NCI-H1436 treated with DMSO at 0.1 percent for 48 hours (cell line): Measurements from ENCODE around the gene ITGA2B.
"Not testable (repeated sequence)": the region's sequence is repeated elsewhere in the genome, so short reads cannot be mapped to it uniquely, and the experiment has no call there.

Source experiments
- DNase-seq: peaks from one replicate; lab custom pipeline; 2025; lab: John Stamatoyannopoulos, UW

The ITGA2B gene

DNA sequence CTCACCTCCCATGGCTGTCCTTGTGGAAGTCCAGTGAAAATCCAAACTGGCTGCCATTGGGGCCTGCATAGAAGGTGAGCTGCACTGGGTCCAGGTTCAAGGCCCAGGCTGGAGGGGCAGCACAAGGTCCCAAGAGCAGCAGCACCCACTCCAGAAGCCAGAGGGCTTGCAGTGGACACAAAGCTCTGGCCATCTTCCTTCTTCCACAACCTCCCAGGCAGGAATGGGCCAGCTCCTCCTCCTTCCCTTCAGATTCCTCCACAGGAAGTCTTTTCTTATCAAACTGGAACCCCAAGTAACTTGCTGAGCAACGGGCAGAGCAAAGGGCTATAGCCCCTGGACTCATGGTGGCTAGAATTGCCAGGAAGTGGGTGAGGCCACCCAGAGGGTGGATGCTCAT is at the start of gene ITGA2B:
Gene ITGA2B (minus strand): TSS at position 369 of the 400 bp plus-strand sequence. CDS start 176 bp downstream, at position 193.
- DNase-seq = no peak

- no peak for DNase-seq
Measured at GRCh38 chr17:44439168-44439567, 49.7 kb upstream of the ITGA2B start.

- no peak for DNase-seq
Measured at GRCh38 chr17:44438636-44439035, 49.2 kb upstream of the ITGA2B start.

DNA sequence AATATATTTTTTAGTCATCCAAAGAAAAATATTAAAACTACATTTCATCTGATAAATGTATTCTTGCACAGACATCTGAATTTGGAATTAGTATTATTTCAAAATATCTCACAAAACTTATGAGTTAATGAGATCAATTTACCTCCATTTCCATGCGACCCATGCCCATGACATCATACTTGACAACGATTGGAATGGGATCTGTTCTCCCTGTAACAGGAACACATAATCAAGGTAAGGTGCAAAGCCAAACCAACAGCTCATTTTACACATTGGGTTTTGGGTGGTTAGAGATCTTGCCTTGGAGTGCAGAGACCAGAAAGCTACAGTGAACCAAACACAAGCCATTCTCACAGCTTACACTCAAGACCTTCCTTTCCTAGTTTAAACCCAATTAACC is 46.9 kb upstream of the ITGA2B start:
- no peak for DNase-seq

DNA sequence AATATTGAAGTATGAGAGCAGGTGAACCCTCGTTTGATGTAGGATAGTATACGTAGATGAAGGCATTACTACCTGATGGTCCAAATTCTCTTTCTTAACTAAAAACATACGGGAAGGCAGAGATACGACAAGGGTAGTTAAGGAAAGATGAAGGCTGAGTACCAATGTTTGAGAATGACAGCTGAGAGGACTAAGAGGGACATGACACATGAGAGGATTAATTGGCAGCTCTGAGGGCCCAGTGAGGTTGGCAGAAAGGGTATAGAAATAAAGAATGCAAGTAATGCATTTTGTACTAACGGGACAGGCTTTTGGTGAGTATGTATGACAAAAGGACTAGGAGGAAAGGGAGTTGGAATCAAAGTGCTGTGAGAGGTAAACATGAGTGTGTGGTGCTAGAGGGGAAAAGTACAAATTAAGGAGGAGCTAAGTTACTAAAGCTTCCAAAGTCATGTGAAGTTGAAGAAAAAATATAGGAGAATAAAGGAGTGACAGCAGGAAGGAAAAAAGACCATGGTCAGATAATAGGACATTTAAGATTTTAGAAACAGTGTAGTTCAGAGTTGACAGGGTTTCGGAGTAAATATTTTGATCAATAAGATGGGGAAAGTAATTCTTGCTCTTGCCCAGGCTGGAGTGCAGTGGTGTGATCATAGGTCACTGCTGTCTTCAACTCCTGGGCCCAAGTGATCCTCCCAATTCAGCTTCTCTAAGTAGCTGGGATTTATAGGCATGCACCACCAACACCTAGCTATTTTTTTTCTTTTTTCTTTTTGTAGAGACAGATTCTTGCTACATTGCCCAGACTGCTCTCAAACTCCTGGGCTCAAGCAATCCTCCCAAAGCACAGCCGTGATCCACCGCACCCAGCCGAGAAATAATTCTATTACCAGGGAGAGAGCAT is 43.1 kb upstream of the ITGA2B start:
- DNase-seq = no peak

GRCh38 chr17:44424828-44425461 is 35.5 kb upstream of the ITGA2B start:
- DNase-seq = no peak

- no peak for DNase-seq
Measured at GRCh38 chr17:44417553-44417952, 28.1 kb upstream of the ITGA2B start.

DNA sequence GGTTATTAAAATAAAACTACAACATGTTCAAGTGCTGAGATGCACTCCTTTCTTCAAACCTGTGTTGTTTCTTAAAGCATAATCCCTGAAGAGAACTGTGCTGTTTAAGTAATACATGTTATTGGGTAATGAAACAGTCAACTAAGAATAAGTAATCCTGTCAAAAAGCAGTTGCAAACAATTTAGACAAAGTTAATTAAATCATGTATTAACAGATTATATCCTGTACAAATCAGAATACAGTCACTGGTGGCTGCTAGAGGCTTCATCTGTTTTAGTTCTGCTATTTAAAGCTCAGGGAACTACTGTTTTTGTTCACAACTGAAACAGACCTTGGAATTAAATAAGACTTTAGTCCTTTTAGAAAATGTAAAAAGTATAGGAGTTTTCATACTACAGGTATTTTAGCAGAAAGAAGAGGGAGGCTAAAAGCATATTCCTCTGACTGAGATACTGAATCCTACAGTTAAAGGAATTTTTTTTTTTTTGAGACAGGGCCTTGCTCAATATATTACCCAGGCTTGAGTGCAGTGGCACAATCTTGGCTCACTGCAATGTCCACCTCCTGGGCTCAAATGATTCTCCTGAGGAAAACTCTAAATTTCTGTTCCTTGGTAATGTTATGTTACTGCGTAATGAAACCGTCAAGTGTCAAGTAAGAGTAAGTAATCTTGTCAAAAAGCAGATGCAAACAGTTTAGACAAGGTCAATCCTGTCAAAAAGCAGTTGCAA is 27.3 kb upstream of the ITGA2B start:
- no peak for DNase-seq

GRCh38 chr17:44414394-44415155 is 25.1 kb upstream of the ITGA2B start:
- DNase-seq = no peak

GRCh38 chr17:44409309-44410028 is 20.0 kb upstream of the ITGA2B start:
- DNase-seq = no peak

DNA sequence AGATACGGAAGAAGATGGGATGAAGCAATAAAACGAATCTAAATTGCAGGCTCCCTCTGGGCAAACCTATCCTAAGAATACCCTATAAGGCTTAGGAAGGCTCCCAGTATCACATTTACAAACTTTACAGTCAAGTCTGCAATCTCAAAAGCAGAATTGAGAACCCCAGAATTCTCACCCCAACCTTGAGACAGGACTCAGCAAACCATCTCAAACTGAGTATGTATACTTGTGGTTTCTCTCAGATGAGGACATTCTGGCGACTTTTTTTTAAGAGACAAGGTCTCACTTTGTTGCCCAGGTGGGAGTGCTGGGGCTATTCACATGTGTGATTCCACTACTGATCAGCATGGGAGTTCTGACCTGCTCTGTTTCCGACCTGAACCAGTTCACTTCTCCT is 19.3 kb upstream of the ITGA2B start:
- no peak for DNase-seq

GRCh38 chr17:44402564-44403172 is 13.2 kb upstream of the ITGA2B start:
- no peak for DNase-seq

DNA sequence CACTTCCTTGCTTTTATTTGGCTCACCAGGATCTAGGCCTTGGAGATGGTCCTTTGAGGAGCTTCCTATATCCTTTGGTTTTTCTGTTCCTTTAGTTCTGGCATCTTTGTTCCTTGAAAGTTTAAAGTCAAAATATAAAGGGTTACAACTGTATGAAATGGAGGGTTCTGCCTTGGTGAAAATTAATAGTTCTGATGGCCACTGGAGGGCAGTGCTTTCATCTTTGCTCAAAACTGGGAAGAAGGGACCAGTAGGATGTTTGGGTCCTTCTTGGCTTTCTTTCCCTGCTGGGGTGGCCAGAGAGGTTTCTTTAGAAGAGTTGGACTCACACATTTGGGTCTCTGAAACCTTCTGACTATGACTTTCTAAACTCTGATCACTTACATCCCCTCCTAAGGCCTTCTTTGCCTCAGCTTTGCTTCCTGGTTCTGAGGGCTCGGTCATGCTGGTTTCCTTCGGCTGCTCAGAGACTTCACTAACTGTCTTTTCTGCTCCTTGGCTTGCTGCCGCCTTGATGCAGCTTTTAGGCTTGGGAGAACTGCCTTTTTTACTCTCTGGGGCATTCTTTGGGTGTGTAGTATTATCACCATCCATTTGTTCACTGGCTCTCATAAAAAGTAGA is 10.9 kb upstream of the ITGA2B start:
- no peak for DNase-seq

- no peak for DNase-seq
Measured at GRCh38 chr17:44398692-44399691, 9.5 kb upstream of the ITGA2B start.

DNA sequence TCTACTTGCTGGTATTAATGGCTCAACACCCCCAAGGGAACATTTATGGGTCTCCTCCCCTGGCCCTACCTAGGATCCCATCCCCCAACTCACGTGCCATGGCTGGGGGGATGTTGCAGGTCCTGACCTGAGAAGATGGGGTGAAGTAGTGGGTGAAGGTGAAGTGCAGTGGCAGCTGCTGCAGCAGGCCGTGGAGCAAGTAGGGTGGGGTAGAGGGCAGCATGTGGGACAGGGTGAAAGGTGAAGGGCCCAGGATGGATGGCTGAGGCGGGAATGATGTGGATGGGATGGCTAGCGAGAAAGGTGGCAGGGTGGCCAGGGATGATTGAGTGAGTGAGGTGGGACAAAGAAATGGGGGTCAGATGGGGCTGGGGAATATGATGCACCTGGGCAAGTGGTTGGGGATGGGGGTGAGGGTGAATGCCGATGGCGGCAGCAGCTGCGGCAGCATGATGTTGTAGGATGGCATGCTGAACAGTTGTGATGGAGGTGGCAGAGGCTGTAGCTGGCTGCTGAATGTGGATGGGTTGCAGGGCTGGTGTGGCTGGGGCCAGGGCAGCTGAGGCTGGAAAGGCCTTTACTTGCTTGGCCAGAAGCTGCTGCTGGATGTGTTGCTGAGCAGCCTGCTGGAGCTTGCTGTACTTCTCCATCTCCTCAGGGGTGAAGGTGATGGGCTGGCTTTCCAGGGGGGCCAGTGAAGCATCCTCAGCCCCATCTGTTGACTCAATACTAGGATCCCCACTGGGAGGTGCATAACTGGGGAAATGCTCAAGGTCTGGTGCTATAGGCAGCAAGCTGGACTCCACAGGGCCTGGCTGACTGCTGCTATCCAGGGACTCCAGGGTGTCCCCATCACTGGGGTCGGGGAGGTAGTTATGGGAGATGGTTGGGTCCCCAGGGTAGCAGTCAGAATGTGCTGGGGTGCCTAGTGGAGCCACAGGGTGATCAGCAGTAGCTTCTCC is 8.3 kb upstream of the ITGA2B start:
- no peak for DNase-seq

- no peak for DNase-seq
Measured at GRCh38 chr17:44396946-44397345, 7.5 kb upstream of the ITGA2B start.

DNA sequence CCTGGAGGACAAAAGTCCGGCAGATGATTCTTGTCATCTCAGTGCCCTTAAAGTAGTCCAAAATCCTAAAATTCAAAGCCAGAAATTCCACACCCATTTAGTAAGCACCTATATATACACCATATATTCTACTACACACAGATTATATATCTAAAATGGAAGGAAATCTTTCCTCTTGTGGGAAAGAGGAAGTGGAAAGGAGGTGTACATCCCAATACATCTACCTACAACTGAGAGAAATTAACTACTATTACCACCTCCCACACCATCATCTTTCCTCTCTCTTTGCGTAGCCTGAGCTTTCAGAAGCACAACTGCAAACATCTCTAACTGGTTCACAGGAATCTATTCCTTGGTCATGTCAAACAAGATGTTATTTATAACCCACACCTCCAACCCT is 5.4 kb upstream of the ITGA2B start:
- DNase-seq = no peak

DNA sequence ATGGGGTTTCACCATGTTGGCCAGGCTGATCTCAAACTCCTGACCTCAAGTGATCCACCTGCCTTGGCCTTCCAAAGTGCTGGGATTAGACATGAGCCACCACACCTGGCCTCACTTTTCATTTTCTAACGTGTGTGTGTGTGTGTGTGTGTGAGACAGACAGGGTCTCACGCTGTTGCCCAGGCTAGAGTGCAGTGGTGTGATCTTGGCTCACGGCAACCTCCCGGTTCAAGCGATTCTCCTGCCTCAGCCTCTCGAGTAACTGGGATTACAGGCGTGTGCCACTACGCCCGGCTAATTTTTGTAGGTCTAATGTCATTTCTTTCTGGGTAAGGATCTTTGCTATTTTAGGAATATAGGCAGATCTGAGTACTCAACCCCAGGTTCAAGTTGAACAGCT is 4.7 kb upstream of the ITGA2B start:
- DNase-seq = not testable (repeated sequence)
